ENCODE results near the gene INTS7. TPM values are rescaled to one million over a fixed set of nuclear protein-coding genes. Genes with fewer than 3 reads are reported as not detected.

The INTS7 gene
- total and polyA plus RNA-seq, 2 of the 4 experiments (the other 2 are of a cell fraction), result 8.3 to 24.9 TPM

- Histone ChIP-seq H2BK5ac (ENCODE audit: low read depth, low read length, poor library complexity, severe bottlenecking) (no peak overlapping the region), H3K79me1 (ENCODE audit: low read depth in 1 of 2, low read length in 2 of 2) (no peaks in the 10 kb centered on the region), H4K91ac (ENCODE audit: insufficient read depth, low read depth, low read length) (no peak overlapping the region), H3K4me1 (ENCODE audit: control insufficient read depth, insufficient read depth, low read length) (no peaks in the 10 kb centered on the region), H4K8ac (ENCODE audit: low read depth in 2 of 2, low read length in 2 of 2) (no peak overlapping the region), H3K18ac (ENCODE audit: low read depth, low read length) (no peak overlapping the region), H3K4me2 (ENCODE audit: low read depth, low read length) (no peak overlapping the region), H3K27ac (ENCODE audit: insufficient read depth, low read length) (no peak overlapping the region), H3K4ac (ENCODE audit: low read depth, low read length) (no peak overlapping the region), H2BK120ac (ENCODE audit: low read depth, low read length) (no peak overlapping the region), H4K5ac (ENCODE audit: low read depth, low read length) (no peak overlapping the region), H3K27me3 (ENCODE audit: control insufficient read depth, insufficient read depth, low read length) (peaks cover 13% of the 10 kb centered on the region), H3K23ac (ENCODE audit: low read depth, low read length) (no peak overlapping the region), H4K20me1 (ENCODE audit: insufficient read depth, low read length) (no peaks in the 10 kb centered on the region), H3K14ac (replicated peaks; ENCODE audit: low read depth, low read length) (no peak overlapping the region), H3K36me3 (ENCODE audit: control insufficient read depth, insufficient read depth, low read length) (no peaks in the 10 kb centered on the region), H2BK15ac (ENCODE audit: low read depth, low read length) (no peak overlapping the region), H3K9me3 (ENCODE audit: control insufficient read depth, insufficient read depth, low read length) (no peaks in the 10 kb centered on the region), H2AK9ac (replicated peaks; ENCODE audit: low read depth, low read length, poor library complexity) (no peak overlapping the region), H2AFZ (replicated peaks; ENCODE audit: low read length, poor library complexity) (no peak overlapping the region), H3K9me1 (ENCODE audit: insufficient read depth, low read length) (no peaks in the 10 kb centered on the region; the same call in 1 of the 2 replicates), H3K56ac (ENCODE audit: extremely low read depth, insufficient read depth, low read length) (no peak overlapping the region), H2AK5ac (ENCODE audit: low read depth, low read length) (no peak overlapping the region), H3K9ac (ENCODE audit: low read depth, low read length) (no peak overlapping the region), H3K4me3 (ENCODE audit: insufficient read depth, low read depth, low read length) (no peak overlapping the region), H2BK20ac (ENCODE audit: low read depth, low read length) (no peak overlapping the region)
- no TSS peak for BruUV-seq (replicated peaks)
- intact Hi-C loops (cut with micrococcal nuclease) (no loop called here), in situ Hi-C loops (cut with MboI; ENCODE audit: low sequenced_read_pairs) (no loop called here), dilution Hi-C loops (cut with HindIII; ENCODE audit: low sequenced_read_pairs, unreplicated experiment) (no loop called here)
- WGBS, 2 experiments (ENCODE audit: extremely low coverage in 2 of 2, insufficient read length in 1 of 2), result no CpG with 5 or more reads among the region's 2 CpGs
- POLR2A ChIA-PET (ENCODE audit: unreplicated experiment), result no interaction called here
- no peak for TF ChIP-seq FOS (IDR thresholded peaks at IDR 0.05; ENCODE audit: low read depth, low read length)
- TF ChIP-seq CTCF (conservative IDR thresholded peaks at IDR 0.05; ENCODE audit: low read depth, low read length), result no peak
- no peak for TF ChIP-seq CEBPB (IDR thresholded peaks at IDR 0.05; ENCODE audit: low read depth, low read length)
- TF ChIP-seq MAFK (IDR thresholded peaks at IDR 0.05; ENCODE audit: low read depth, low read length), result no peak
- TF ChIP-seq SMC3 (IDR thresholded peaks at IDR 0.05; ENCODE audit: low read depth, low read length), result no peak
- TF ChIP-seq MAZ (IDR thresholded peaks at IDR 0.05; ENCODE audit: borderline replicate concordance, low read depth, low read length), result no peak
- TF ChIP-seq USF2 (IDR thresholded peaks at IDR 0.05; ENCODE audit: low read depth, low read length), result no peak
- TF ChIP-seq RFX5 (IDR thresholded peaks at IDR 0.05; ENCODE audit: low read depth, low read length), result no peak
- TF ChIP-seq NFE2L2 (IDR thresholded peaks at IDR 0.05; ENCODE audit: low read depth, low read length), result no peak
- TF ChIP-seq BHLHE40 (IDR thresholded peaks at IDR 0.05; ENCODE audit: low read depth, low read length), result no peak
- TF ChIP-seq MXI1 (IDR thresholded peaks at IDR 0.05; ENCODE audit: borderline replicate concordance, low read depth, low read length), result no peak
- TF ChIP-seq ELK1 (IDR thresholded peaks at IDR 0.05; ENCODE audit: borderline replicate concordance, low read depth, low read length), result no peak
- TF ChIP-seq RCOR1 (IDR thresholded peaks at IDR 0.05; ENCODE audit: insufficient replicate concordance, low read length), result no peak
- TF ChIP-seq RAD21 (IDR thresholded peaks at IDR 0.05; ENCODE audit: low read length), result no peak
- TF ChIP-seq CHD1 (IDR thresholded peaks at IDR 0.05; ENCODE audit: low read depth, low read length), result no peak
- DNase-seq (no peak), ATAC-seq (ENCODE audit: low read depth) (no peak)
- CTCF ChIA-PET, result no interaction called here
Measured at GRCh38 chr1:211908951-211909350, 126.4 kb downstream of the INTS7 start.

Data from IMR-90 (cell line).